Vagina (tissue), 2 donors: ENCODE data around the gene CX3CL1. TPM values are rescaled to one million over a fixed set of nuclear protein-coding genes. Genes with fewer than 3 reads are reported as not detected.
A peak's percentile ranks its signal among the peaks of the same experiment; 100 is the strongest.
"Not testable (repeated sequence)": the region's sequence is repeated elsewhere in the genome, so short reads cannot be mapped to it uniquely, and the experiment has no call there.

Experiments
- DNase-seq, 2 donors: peaks; one replicate each; pipeline ENCODE4 v3.0.0-alpha.2; 2017; ENCODE audit errors: extremely low spot score in 2 of 2
- H3K27ac ChIP-seq: fragments of 200-600 bp; sonication (generic); one replicate; pipeline ENCODE4 v1.5.1; 2019
- H3K27me3 ChIP-seq: fragments of 200-600 bp; sonication (generic); one replicate; pipeline ENCODE4 v1.5.1; 2019
- H3K36me3 ChIP-seq, 2 donors: fragments of 200-600 bp; sonication (generic); one replicate each; pipeline ENCODE4 v1.5.1; 2017 to 2019
- H3K4me1 ChIP-seq: fragments of 200-600 bp; sonication (generic); one replicate; pipeline ENCODE4 v1.5.1; 2019
- H3K4me3 ChIP-seq, 2 donors: fragments of 200-600 bp; sonication (generic); 1 replicate in 1 of 2; 2 replicates in 1 of 2; pipeline ENCODE4 v1.5.1; 2016 to 2019
- H3K9me3 ChIP-seq: fragments of 200-600 bp; sonication (generic); one replicate; pipeline ENCODE4 v1.5.1; 2019
- POLR2A ChIP-seq, 2 donors: fragments of 450-650 bp; IDR thresholded peaks; one replicate each; pipeline ENCODE4 v1.6.1; 2017; ENCODE audit warnings: antibody characterized with exemption in 2 of 2, mild to moderate bottlenecking in 2 of 2, moderate library complexity in 2 of 2
- POLR2AphosphoS5 ChIP-seq, 2 donors: sonication (generic); formaldehyde crosslinking; IDR thresholded peaks; one replicate each; pipeline ENCODE4 v1.9.0; 2017; ENCODE audit warnings: antibody characterized with exemption in 2 of 2, mild to moderate bottlenecking in 2 of 2, low read depth in 1 of 2; ENCODE audit not compliant: insufficient read depth in 1 of 2
- intact Hi-C: fragments of 100-400 bp; cut with DNase I; formaldehyde crosslinking; loops from one replicate; pipeline ENCODE4 v1.15.1; 2023
- total RNA-seq: library from RNA; depleted of rRNA; stranded (reverse); fragments of >200 nt; gene quantifications from one replicate; pipeline ENCODE4 v1.2.3, GENCODE V29; 2016
- TF ChIP-seq, protein P1 (sequence below), 3 experiments: fragments of 450-650 bp in 2 of 3; fragments of 200-600 bp in 1 of 3; sonication (generic) in 1 of 3; IDR thresholded peaks; one replicate each; pipeline ENCODE4 v1.5.1; 2017 to 2019; ENCODE audit warnings: antibody characterized with exemption in 3 of 3, mild to moderate bottlenecking in 2 of 3, moderate library complexity in 2 of 3

Gene CX3CL1
- total RNA-seq, 1 donor from 2014 or later: 24.8 TPM

DNA sequence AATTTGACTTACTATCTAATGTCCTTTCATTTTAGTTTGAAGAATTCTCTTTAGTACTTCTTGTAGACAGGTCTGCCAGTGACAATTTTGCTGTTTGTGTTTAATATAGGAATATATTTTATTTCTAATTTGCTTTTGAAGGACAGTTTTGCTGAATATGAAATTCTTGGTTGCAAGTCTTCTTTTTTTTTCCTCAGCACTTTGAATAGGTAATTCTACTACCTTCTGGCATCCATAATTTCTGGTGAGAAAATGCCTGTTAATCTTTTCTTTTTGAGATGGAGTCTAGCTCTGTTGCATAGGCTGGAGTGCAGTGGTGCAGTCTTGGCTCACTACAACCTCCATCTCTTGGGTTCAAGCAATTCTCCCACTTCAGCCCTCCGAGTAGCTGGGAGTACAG, 38.9 kb upstream of the CX3CL1 start:
- no peaks in the 10 kb centered on the region for H3K4me1 ChIP-seq
- H3K36me3 ChIP-seq: no peaks in the 10 kb centered on the region
- H3K27me3 ChIP-seq: no peaks in the 10 kb centered on the region
- TF ChIP-seq POLR2A (IDR thresholded peaks at IDR 0.05): no peak
- TF ChIP-seq, protein P1, sequence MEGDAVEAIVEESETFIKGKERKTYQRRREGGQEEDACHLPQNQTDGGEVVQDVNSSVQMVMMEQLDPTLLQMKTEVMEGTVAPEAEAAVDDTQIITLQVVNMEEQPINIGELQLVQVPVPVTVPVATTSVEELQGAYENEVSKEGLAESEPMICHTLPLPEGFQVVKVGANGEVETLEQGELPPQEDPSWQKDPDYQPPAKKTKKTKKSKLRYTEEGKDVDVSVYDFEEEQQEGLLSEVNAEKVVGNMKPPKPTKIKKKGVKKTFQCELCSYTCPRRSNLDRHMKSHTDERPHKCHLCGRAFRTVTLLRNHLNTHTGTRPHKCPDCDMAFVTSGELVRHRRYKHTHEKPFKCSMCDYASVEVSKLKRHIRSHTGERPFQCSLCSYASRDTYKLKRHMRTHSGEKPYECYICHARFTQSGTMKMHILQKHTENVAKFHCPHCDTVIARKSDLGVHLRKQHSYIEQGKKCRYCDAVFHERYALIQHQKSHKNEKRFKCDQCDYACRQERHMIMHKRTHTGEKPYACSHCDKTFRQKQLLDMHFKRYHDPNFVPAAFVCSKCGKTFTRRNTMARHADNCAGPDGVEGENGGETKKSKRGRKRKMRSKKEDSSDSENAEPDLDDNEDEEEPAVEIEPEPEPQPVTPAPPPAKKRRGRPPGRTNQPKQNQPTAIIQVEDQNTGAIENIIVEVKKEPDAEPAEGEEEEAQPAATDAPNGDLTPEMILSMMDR (IDR thresholded peaks at IDR 0.05): no peak
- TF ChIP-seq POLR2AphosphoS5 (IDR thresholded peaks at IDR 0.05; ENCODE audit: insufficient read depth in 1 of 2, low read depth in 1 of 2): no peak
- no peak overlapping the region for H3K4me3 ChIP-seq
- no peaks in the 10 kb centered on the region for H3K9me3 ChIP-seq
- no peak for DNase-seq
- intact Hi-C loops: no loop called here
- H3K27ac ChIP-seq: no peak overlapping the region

DNA sequence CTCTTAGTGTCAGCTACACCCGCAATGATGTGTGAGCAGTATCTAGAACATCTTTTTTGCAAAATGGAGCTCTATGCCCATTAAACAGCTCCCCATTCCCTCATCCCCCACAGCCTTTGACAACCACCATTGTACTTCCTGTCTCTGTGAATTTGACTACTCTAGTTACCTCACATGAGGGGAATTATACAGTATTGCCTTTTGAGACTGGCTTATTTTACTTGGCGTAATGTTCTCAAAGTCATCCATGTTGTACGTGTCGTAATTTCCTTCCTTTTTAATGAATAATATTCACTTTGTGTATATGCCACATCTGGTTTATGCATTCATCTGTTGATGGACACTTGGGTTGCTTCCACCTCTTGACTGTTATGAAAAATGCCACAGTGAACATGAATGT, 36.9 kb upstream of the CX3CL1 start:
- Histone ChIP-seq H3K9me3 (no peaks in the 10 kb centered on the region), H3K4me1 (no peaks in the 10 kb centered on the region), H3K36me3 (no peaks in the 10 kb centered on the region), H3K27ac (no peak overlapping the region), H3K4me3 (no peak overlapping the region), H3K27me3 (no peaks in the 10 kb centered on the region)
- intact Hi-C loops: no loop called here
- no peak for TF ChIP-seq POLR2A (IDR thresholded peaks at IDR 0.05)
- TF ChIP-seq, protein P1 (IDR thresholded peaks at IDR 0.05): no peak
- no peak for TF ChIP-seq POLR2AphosphoS5 (IDR thresholded peaks at IDR 0.05; ENCODE audit: insufficient read depth in 1 of 2, low read depth in 1 of 2)
- DNase-seq: no peak

DNA sequence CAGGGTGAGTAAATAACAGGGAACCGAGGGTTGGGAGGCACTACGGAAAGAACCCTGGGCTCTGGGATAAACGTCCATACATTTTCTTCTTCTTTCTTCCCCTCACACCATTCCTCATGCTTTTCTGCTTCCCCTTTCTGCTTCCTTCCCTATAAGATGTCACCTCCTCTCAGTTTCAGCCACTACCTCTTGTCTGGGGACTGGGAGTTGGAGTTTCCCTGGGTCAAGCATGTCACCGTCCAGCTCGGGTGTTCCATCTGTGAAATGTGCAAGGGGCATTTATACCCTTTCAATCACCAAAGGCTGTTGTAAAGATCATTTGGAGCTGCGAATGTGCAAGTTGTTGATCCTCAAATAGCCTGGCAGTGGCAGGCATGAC, 31.2 kb upstream of the CX3CL1 start:
- no peaks in the 10 kb centered on the region for H3K27me3 ChIP-seq
- no peaks in the 10 kb centered on the region for H3K36me3 ChIP-seq
- intact Hi-C loops: no loop called here
- H3K4me1 ChIP-seq: peaks cover 12% of the 10 kb centered on the region
- DNase-seq: no peak
- H3K4me3 ChIP-seq: no peak overlapping the region
- no peaks in the 10 kb centered on the region for H3K9me3 ChIP-seq
- H3K27ac ChIP-seq: peak overlapping the region; percentile 10
- TF ChIP-seq, protein P1 (IDR thresholded peaks at IDR 0.05): no peak
- no peak for TF ChIP-seq POLR2AphosphoS5 (IDR thresholded peaks at IDR 0.05; ENCODE audit: insufficient read depth in 1 of 2, low read depth in 1 of 2)
- TF ChIP-seq POLR2A (IDR thresholded peaks at IDR 0.05): no peak

DNA sequence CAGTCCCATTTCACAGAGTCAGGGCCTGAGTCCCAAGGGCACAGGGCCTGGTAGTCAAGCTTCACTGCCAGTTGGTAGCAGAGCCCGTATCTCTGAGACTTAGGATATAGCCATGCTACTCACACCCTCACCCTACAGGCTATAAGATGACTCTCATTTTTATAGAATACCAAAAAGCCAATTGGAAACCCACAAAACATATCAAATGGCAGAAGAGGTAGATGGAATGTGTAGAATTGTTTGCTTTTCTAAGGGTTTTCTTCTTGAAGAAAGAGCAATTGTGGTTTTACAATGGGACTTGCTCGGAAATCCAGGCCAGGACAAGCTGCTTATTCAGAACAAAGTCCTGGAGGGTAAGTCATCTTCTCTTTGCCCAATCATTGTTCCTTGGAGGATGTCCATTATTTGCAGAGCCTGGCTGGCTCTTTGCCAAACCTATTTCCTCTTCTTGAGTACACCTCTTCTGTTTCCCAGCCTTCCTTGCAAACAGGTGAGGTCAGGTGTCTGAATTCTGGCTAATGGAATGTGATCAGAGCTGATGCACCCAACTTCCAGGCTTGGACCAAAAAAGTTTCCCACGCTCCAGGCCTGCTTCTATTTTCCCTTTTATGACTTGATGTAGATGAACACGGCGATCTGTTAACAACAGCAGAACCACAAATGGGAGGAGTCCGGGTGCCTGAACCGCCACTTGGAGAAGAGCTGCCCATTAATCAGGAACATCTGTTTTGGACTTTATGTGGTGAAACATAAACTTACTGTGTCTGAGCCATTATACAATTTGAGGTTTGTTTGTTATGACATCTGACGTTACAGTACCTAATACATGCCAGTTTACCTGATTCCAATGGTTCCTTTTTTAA, 30.6 kb upstream of the CX3CL1 start:
- peaks cover 12% of the 10 kb centered on the region for H3K4me1 ChIP-seq
- no peaks in the 10 kb centered on the region for H3K36me3 ChIP-seq
- TF ChIP-seq POLR2AphosphoS5 (IDR thresholded peaks at IDR 0.05; ENCODE audit: insufficient read depth in 1 of 2, low read depth in 1 of 2) (peak in 1 of 2 donors; percentile 26), POLR2A (IDR thresholded peaks at IDR 0.05) (no peak)
- TF ChIP-seq, protein P1 (IDR thresholded peaks at IDR 0.05): no peak
- intact Hi-C loops: loop anchor here (2.0 kb wide), 1 partner anchor 17 kb away; the partner anchor contains the start of gene CCL22
- no peaks in the 10 kb centered on the region for H3K9me3 ChIP-seq
- H3K4me3 ChIP-seq: no peak overlapping the region
- DNase-seq: no peak
- H3K27ac ChIP-seq: peak overlapping the region; percentile 10
- no peaks in the 10 kb centered on the region for H3K27me3 ChIP-seq

DNA sequence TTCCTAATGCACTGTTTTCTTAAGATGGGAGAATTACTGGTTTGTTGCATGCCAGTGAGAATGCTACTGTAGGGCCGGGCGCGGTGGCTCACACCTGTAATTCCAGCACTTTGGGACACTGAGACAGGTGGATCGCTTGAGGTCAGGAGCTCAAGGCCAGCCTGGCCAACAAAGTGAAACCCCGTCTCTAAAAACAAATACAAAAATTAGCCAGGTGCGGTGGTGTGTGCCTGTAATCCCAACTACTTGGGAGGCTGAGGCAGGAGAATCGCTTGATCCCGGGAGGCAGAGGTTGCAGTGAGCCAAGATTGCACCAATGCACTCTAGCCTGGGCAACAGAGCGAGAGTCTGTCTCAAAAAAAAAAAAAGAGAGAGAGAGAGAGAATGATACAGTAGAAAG, 29.7 kb upstream of the CX3CL1 start:
- H3K4me3 ChIP-seq, DNase-seq, H3K27me3 ChIP-seq, H3K9me3 ChIP-seq, H3K36me3 ChIP-seq, H3K27ac ChIP-seq: not testable (repeated sequence)
- H3K4me1 ChIP-seq: peaks cover 12% of the 10 kb centered on the region
- intact Hi-C loops: loop anchor here (2.0 kb wide), 1 partner anchor 16 kb away; the partner anchor contains the start of gene CCL22
